AG04450 (cell line): ENCODE measurements around the gene LZIC. TPM values are rescaled to one million over a fixed set of nuclear protein-coding genes. Genes with fewer than 3 reads are reported as not detected.

Experiments
- CTCF ChIA-PET: fragments of 300-600, 350-600 bp; formaldehyde crosslinking; extraction: SDS; loops from one replicate; lab custom pipeline; 2022; ENCODE audit warnings: antibody characterized with exemption, inconsistent platforms; lab: Charles Lee
- POLR2A ChIA-PET: fragments of 350-600 bp; formaldehyde crosslinking; extraction: SDS; loops from one replicate; lab custom pipeline; 2021; ENCODE audit warnings: antibody characterized with exemption, inconsistent platforms; lab: Yijun Ruan, JAX
- DNase-seq: peaks from one replicate; pipeline ENCODE4 v3.0.0-alpha.2; 2011; ENCODE audit warnings: low read depth, low spot score
- H3K27ac ChIP-seq: one replicate; pipeline ENCODE4 v1.5.1; 2012; ENCODE audit warnings: low read depth, low read length, control low read depth
- H3K27me3 ChIP-seq: one replicate; pipeline ENCODE4 v1.6.0; 2012; ENCODE audit warnings: low read length; ENCODE audit not compliant: control insufficient read depth, insufficient read depth
- H3K4me3 ChIP-seq: 2 replicates; pipeline ENCODE4 v1.5.1; 2011; ENCODE audit warnings: mild to moderate bottlenecking, low read depth, low read length, control low read depth
- H3K9me3 ChIP-seq: 2 replicates; pipeline ENCODE4 v1.5.1; 2012; ENCODE audit warnings: low read length; ENCODE audit not compliant: control insufficient read depth, insufficient read depth
- polyA plus RNA-seq: library from polyadenylated mRNA; depleted of rRNA; stranded (reverse); fragments of >200 nt; gene quantifications from 2 replicates; pipeline ENCODE4 v1.2.3, GENCODE V29; 2011
- TF ChIP-seq, protein P1 (sequence below): IDR thresholded peaks from 2 replicates; pipeline ENCODE4 v1.5.1; 2011; ENCODE audit warnings: low read depth, low read length, control low read depth, inconsistent platforms

Gene LZIC
- polyA plus RNA-seq, 1 experiment: 29.7 TPM

- DNase-seq: peak; percentile 15
- TF ChIP-seq, protein P1, sequence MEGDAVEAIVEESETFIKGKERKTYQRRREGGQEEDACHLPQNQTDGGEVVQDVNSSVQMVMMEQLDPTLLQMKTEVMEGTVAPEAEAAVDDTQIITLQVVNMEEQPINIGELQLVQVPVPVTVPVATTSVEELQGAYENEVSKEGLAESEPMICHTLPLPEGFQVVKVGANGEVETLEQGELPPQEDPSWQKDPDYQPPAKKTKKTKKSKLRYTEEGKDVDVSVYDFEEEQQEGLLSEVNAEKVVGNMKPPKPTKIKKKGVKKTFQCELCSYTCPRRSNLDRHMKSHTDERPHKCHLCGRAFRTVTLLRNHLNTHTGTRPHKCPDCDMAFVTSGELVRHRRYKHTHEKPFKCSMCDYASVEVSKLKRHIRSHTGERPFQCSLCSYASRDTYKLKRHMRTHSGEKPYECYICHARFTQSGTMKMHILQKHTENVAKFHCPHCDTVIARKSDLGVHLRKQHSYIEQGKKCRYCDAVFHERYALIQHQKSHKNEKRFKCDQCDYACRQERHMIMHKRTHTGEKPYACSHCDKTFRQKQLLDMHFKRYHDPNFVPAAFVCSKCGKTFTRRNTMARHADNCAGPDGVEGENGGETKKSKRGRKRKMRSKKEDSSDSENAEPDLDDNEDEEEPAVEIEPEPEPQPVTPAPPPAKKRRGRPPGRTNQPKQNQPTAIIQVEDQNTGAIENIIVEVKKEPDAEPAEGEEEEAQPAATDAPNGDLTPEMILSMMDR: no peak
- Histone ChIP-seq H3K27ac (peak overlapping the region; percentile 47), H3K27me3 (no peaks in the 10 kb centered on the region), H3K4me3 (no peak overlapping the region), H3K9me3 (no peaks in the 10 kb centered on the region)
- POLR2A ChIA-PET: no interaction called here
- CTCF ChIA-PET: no interaction called here
Observed at GRCh38 chr1:9985001-9985400, 41.8 kb upstream of the LZIC start.

DNA sequence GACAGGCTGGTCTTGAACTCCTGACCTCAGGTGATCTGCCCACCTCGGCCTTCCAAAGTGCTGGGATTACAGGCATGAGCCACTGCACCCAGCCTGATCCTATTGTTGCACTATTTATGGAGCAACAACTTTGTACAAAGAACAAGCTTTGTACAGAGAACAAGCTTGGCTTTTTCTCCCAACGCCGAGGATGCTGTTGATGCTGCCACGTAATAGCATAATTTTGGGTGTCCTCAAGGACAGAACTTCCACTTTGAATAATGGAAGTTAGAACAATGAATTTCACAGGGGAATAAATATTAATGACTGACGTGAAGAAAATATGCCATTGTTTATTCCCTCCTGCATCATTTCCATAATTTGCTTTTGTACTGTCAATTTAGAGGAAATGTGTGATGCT, 41.1 kb upstream of the LZIC start:
- TF ChIP-seq, protein P1: no peak
- Histone ChIP-seq H3K27me3 (no peaks in the 10 kb centered on the region), H3K9me3 (no peaks in the 10 kb centered on the region), H3K4me3 (no peak overlapping the region), H3K27ac (no peak overlapping the region)
- DNase-seq: no peak
- POLR2A ChIA-PET: no interaction called here
- CTCF ChIA-PET: interaction anchor here (0.7 kb wide), 1 partner anchor 33 kb away, joined by 3 read pairs; no protein-coding TSS in a partner anchor

- TF ChIP-seq, protein P1: no peak
- Histone ChIP-seq H3K27me3 (no peaks in the 10 kb centered on the region), H3K4me3 (no peak overlapping the region), H3K9me3 (no peaks in the 10 kb centered on the region), H3K27ac (no peak overlapping the region)
- ChIA-PET POLR2A (interaction anchor here (1.0 kb wide), 1 partner anchor 9 kb away, joined by 4 read pairs; no protein-coding TSS in a partner anchor), CTCF (interaction anchor here (1.1 kb wide), 1 partner anchor 10 kb away, joined by 4 read pairs; no protein-coding TSS in a partner anchor)
- no peak for DNase-seq
Observed at GRCh38 chr1:9960706-9961562, 17.7 kb upstream of the LZIC start.

GRCh38 chr1:9960011-9960410, 16.8 kb upstream of the LZIC start:
- DNase-seq: no peak
- no peaks in the 10 kb centered on the region for H3K27me3 ChIP-seq
- POLR2A ChIA-PET: no interaction called here
- no peaks in the 10 kb centered on the region for H3K9me3 ChIP-seq
- CTCF ChIA-PET: no interaction called here
- TF ChIP-seq, protein P1: no peak
- no peak overlapping the region for H3K4me3 ChIP-seq
- H3K27ac ChIP-seq: no peak overlapping the region

- Histone ChIP-seq H3K9me3 (no peaks in the 10 kb centered on the region), H3K27ac (no peak overlapping the region), H3K27me3 (no peaks in the 10 kb centered on the region), H3K4me3 (no peak overlapping the region)
- ChIA-PET POLR2A (no interaction called here), CTCF (interaction anchor here (0.6 to 1.1 kb wide), 4 partner anchors 8 to 252 kb away, joined by 3 to 5 read pairs (median 4); no protein-coding TSS in a partner anchor)
- no peak for DNase-seq
- TF ChIP-seq, protein P1: no peak
Observed at GRCh38 chr1:9957726-9958125, 14.5 kb upstream of the LZIC start.
